ENCODE measurements around the gene CTXN3.

The CTXN3 gene

GRCh38 chr5:127686424-127686823 lies 37.5 kb downstream of the CTXN3 start:
- no peak for DNase-seq (ENCODE audit: low spot score)
- TF ChIP-seq CTCF (IDR thresholded peaks at IDR 0.05; ENCODE audit: extremely low read depth, insufficient read depth, missing control alignments): no peak
- in situ Hi-C loops (cut with MboI; ENCODE audit: low pct_unique_long_range_greater_than_20kb, low sequenced_read_pairs, unreplicated experiment): no loop called here

DNA sequence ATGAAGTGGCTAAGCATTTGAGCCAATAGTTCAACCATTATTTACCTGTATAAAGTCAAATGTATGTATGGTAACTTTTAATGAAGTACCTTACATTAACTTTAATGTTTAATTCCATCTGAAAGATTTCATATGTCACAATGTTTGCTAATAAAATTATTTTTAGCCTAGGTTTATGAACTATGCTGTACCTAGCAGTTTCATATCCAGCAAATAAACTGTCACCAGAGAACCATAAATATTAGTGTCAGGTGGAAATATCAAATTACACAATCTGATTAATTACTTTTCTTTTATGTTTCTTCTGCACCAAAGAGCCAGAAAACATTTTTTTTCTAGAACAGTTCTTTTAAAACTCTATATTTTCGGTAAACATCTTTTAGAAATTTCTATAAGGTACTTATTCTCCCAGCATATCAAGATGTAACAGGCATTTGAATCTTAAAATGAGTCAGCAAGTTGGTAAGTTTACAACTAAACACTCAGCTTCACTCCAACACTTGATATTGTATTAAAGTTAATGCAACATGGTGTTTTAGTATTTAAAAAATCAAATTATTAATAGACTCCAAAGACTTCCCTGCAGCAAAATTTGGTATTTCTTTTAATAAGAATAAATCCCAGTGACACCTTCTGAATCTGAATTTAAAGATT lies 45.8 kb downstream of the CTXN3 start:
- in situ Hi-C loops (cut with MboI; ENCODE audit: low pct_unique_long_range_greater_than_20kb, low sequenced_read_pairs, unreplicated experiment): no loop called here
- no peak for TF ChIP-seq CTCF (IDR thresholded peaks at IDR 0.05; ENCODE audit: extremely low read depth, insufficient read depth, missing control alignments)

GRCh38 chr5:127695346-127695745 lies 46.5 kb downstream of the CTXN3 start:
- TF ChIP-seq CTCF (IDR thresholded peaks at IDR 0.05; ENCODE audit: extremely low read depth, insufficient read depth, missing control alignments): no peak
- no peak for DNase-seq (ENCODE audit: low spot score)
- in situ Hi-C loops (cut with MboI; ENCODE audit: low pct_unique_long_range_greater_than_20kb, low sequenced_read_pairs, unreplicated experiment): no loop called here

More for the DNA sequence above, 45.8 kb downstream of the CTXN3 start:
- DNase-seq (ENCODE audit: low spot score): no peak

DNA sequence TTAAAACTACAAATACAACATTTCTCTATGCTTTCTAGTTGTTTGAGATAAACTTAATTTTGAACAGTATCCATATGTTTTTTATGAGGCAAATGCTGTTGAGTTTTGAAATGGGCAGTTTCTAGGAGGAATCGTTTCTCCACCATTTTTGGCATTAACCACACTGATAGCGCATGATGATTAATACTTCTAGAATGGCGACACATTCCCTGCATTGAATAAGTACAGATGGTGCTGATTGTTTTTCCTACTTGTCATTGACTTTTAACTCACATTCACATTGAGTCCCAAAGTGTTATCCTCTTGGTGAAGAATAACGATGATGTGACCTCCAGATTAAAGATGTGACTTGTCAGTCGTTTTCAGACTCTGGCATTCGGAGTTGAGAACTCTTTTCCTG lies 47.8 kb downstream of the CTXN3 start:
- no peak for DNase-seq (ENCODE audit: low spot score)
- no peak for TF ChIP-seq CTCF (IDR thresholded peaks at IDR 0.05; ENCODE audit: extremely low read depth, insufficient read depth, missing control alignments)
- in situ Hi-C loops (cut with MboI; ENCODE audit: low pct_unique_long_range_greater_than_20kb, low sequenced_read_pairs, unreplicated experiment): no loop called here

- DNase-seq (ENCODE audit: low spot score): no peak
- no peak for TF ChIP-seq CTCF (IDR thresholded peaks at IDR 0.05; ENCODE audit: extremely low read depth, insufficient read depth, missing control alignments)
- in situ Hi-C loops (cut with MboI; ENCODE audit: low pct_unique_long_range_greater_than_20kb, low sequenced_read_pairs, unreplicated experiment): no loop called here
Observed at GRCh38 chr5:127697894-127698600, 49.2 kb downstream of the CTXN3 start.

GRCh38 chr5:127699416-127699815 lies 50.5 kb downstream of the CTXN3 start:
- no peak for TF ChIP-seq CTCF (IDR thresholded peaks at IDR 0.05; ENCODE audit: extremely low read depth, insufficient read depth, missing control alignments)
- DNase-seq (ENCODE audit: low spot score): no peak
- in situ Hi-C loops (cut with MboI; ENCODE audit: low pct_unique_long_range_greater_than_20kb, low sequenced_read_pairs, unreplicated experiment): no loop called here
